Measurements from ENCODE around the gene PARN.
A peak's percentile ranks its signal among the peaks of the same experiment; 100 is the strongest.
"Not testable (repeated sequence)": the region's sequence is repeated elsewhere in the genome, so short reads cannot be mapped to it uniquely, and the experiment has no call there.

Gene PARN

DNA sequence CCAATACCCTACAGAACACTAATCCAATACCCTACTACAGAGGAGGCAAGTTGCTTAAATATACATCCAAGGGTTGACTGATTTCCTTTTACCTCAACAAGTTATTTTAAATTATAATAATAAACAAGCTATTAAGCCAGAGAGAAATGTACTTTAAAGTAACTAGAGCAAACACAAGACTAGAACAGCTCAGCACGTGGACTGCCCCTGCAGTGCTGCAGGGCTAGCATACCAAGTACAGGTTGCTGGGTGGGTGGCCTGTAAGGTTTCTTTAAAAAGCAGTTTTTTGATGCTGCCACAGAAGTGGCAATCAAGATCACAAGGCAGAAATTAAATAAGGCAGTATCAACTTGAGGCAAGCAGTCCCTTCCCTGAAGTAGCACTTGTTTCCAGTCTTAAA is 63.5 kb downstream of the PARN start:
- no peak for DNase-seq

GRCh38 chr16:14565688-14566025 is 64.4 kb downstream of the PARN start:
- no peak for DNase-seq

- no peak for DNase-seq
Measured at GRCh38 chr16:14564861-14565687, 65.0 kb downstream of the PARN start.

GRCh38 chr16:14564323-14564722 is 65.7 kb downstream of the PARN start:
- no peak for DNase-seq

DNA sequence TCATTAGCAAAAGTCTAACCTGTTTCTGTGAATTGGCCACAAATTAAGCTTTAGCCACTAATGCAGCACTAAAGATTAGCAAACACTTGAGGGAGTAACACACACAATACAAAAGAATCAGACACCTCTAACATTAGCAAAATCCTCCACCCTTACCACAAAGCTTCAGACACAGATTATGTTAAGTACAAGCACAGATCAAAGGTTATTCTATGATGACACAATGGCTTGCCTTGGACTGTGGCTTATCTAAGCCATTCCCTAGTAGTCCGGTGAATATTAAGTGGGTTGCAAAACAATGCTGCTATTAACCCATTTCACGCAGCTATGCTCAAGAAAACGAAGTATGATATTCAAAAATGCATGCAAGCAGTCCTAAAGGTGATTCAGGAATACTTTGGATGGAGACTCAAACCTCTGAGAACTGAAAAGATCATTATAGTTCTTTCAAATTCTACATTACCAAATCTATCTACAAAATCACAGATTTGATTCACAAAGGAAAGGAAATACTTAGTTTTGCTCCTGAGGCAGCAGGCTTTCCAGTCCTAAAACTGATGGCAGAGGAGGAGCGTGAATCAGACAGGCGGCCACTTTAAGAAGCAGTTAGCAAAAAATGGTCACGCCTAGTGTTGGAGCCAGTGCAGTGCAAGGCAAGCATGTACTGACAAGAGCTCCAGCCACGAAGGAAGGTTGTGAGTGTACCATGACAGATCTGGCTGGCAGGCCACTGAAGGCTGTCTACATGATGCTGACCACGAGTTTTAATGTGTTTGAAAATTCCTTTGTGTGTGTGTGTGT is 67.2 kb downstream of the PARN start:
- DNase-seq: no peak

- DNase-seq: no peak
Measured at GRCh38 chr16:14560523-14560922, 69.5 kb downstream of the PARN start.

DNA sequence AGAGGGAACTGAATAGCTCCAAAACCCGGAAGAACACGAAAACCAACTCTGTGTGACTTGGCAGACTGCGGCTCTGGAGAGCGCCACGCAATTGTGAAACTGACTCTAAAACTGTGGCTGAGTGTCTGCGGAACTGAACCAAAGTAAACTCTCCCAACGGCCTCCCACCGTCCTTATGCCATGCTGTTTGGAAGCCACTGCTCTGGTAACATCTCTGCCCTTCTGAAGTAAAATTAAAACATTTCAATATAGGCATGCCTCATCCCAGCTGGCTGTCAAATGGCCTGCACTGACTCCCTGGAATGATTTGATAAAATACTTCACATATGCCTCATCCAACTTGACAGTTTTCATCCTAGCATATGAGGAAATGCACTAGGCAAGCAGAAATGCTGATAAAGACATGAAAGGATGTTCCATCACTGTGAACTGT is 70.2 kb downstream of the PARN start:
- no peak for DNase-seq

DNA sequence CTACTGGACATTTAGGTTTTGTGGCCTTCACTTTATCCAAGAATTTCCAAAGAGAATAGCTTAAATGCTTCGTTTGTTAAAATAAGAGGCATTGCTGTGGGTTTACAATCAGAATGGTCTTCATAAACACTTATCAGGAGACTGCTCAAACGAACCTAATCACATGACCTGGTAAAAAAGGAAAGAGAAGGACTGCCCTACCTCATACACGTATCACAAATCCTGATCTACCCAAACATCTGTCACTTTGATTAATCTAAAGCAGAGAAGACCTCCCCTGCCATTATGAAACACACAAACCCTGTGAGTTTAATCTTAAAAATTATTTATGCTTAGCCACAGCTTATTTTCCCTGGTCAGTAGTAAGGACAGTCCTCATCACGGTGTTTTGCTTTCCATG is 76.6 kb downstream of the PARN start:
- DNase-seq: no peak

DNA sequence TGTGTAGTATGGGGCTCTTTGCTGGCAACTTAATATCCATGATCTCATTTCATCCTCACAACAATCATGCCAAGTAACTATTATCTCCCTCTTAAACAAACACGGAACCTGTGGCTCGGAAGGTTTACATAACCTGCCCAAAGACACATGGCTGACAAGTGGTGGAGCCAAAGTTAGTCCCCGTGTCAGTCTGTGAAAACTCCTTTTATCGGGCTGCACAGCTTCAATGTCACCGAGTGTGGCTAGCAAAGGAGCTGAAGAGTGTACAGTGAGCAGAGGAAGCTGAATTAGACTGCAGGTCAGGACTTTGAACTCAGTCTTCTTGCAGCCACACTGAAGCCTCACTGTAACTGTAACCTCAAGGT is 80.3 kb downstream of the PARN start:
- no peak for DNase-seq

DNA sequence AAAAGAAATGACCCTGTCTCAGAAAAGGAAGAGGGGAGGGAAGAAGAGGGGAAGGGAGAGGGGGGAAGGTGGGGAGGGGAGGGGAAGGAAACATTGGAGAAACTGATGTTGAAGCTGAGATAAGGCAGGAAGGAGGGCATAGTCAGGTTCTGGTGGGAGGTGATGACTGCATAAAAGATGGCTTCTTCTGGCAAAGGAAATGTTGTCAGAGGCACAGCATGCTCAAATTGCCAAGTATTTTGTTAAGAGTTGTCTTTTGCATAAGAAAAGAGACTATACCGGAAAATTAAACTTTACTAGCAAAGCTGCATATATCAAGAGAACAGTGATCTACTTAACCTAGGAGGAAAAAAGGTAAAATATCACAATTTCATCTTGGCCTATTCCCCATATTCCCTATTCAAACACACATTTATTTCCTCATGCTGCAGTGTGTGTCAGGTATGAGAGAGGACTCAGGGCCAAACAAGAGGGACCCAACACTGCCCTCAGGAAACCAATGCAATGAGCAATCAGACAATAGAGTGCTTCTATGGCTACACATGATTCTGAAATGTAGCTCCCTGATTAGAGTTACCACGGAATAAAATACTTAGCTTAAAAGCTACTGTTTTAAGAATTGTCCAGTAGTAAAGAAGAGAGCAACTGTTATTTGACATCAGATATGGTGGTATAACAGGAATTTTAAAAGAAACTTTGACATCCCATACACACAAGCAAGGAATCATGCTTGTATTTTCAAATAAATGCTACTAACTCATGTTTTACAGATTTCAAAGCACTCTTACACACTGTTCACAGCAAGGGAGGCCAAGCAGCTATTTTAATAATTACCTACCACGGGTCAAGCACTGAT is 80.9 kb downstream of the PARN start:
- DNase-seq: no peak

- no peak for DNase-seq
Measured at GRCh38 chr16:14545346-14545884, 84.6 kb downstream of the PARN start.

- DNase-seq: not testable (repeated sequence)
Measured at GRCh38 chr16:14544846-14545245, 85.2 kb downstream of the PARN start.

DNA sequence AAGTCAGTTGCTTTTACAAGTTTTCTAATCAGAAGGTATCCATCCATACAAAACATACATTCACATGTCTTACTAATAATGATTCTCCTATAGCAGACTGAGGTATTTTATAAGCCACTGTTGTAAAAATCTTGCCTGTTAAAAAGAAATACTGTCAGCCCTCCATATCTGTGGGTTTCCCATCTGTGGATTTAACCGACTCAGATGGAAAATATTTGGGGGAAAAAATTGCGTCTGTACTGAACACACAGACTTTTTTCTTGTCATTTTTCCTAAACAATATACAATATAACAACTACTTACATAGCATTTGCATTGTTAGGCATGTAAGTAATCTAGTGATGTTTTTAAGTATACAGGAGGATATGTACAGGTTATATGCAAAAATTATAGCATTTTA is 90.4 kb downstream of the PARN start:
- DNase-seq: no peak

- DNase-seq: no peak
Measured at GRCh38 chr16:14539156-14539555, 90.9 kb downstream of the PARN start.

- no peak for DNase-seq
Measured at GRCh38 chr16:14538604-14539003, 91.5 kb downstream of the PARN start.

- DNase-seq: no peak
Measured at GRCh38 chr16:14531613-14532012, 98.4 kb downstream of the PARN start.

DNA sequence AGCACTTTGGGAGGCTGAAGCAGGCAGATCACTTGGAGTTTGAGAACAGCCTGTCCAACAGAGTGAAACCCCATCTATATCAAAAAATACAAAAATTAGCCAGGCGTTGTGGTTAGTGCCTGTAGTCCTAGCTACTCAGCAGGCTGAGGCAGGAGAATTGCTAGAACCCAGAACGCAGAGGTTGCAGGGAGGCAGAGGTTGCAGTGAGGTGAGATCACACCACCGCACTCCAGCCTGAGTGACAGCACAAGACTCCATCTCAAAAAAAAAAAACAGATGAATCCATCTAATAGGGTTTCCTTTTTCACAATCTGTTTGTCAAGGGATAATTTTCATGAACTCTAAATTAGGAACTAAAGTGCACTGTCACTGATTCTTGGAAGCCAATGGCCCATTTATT is 99.0 kb downstream of the PARN start:
- DNase-seq: no peak

GRCh38 chr16:14530046-14530445 is 100.0 kb downstream of the PARN start:
- no peak for DNase-seq

DNA sequence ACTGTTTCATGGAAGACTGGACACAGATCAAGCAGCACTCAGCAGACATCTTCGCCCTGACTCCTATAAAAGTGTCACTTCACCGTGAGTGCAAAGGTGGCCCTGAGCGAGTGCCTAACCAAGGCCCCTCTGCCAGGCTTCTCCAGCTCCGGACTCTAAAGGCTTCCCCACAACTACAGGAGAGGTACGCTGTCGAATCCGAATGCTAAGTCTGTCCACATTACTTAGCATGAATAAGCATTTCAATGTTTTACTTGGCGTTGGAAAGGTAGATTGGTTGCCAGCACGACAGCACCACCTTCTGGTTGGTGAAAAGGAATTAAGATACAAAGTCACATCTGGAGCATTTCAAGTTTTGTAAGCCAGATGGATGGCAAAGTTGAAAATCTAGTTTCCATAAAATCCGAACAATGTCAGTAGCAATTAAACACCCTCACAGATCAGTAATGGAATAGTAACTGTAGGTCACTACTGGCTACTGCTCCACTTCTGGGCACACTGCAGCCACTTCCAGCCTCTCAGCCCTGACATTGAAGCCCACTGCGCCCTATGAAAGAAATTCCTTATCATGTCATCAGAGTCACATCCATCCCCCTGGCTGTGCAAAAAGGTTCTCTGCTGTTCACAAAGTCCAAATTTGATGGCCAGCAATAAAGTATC is 100.9 kb downstream of the PARN start:
- peak; percentile 39 for DNase-seq

- DNase-seq: no peak
Measured at GRCh38 chr16:14528306-14528705, 101.8 kb downstream of the PARN start.

GRCh38 chr16:14527411-14528044 is 102.5 kb downstream of the PARN start:
- DNase-seq: no peak

DNA sequence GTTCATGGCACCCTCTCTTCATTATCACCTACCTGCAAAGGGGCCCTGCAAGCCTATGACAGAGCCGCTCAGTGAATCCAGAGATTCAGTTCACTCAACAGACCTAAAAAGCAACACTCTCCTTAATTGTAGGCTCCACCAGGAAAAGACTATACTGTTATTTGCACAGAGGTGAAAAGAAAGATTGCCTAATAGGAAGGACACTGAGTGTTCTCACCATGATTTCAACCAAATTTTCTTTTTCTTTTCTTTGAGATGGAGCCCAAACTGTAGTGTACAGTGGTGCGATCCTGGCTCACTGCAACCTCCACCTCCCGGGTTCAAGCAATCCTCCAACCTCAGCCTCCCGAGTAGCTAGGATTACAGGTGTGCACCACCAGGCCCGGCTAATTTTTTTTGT is 104.5 kb downstream of the PARN start:
- DNase-seq: no peak

Measured in NCI-H524 treated with DMSO at 0.1 percent for 48 hours (cell line).